ENCODE measurements around the gene WWOX.

The WWOX gene

GRCh38 chr16:79158337-79158736 is 1058.9 kb downstream of the WWOX start:
- in situ Hi-C loops (cut with HindIII; ENCODE audit: low pct_unique_long_range_greater_than_20kb, low sequenced_read_pairs), result no loop called here
- no peak for DNase-seq (ENCODE audit: low read depth in 1 of 2, low spot score in 1 of 2)
- TF ChIP-seq JUND (IDR thresholded peaks at IDR 0.05; ENCODE audit: low read depth), result no peak

- TF ChIP-seq JUND (IDR thresholded peaks at IDR 0.05; ENCODE audit: low read depth), result no peak
- no peak for DNase-seq (ENCODE audit: low read depth in 1 of 2, low spot score in 1 of 2)
- in situ Hi-C loops (cut with HindIII; ENCODE audit: low pct_unique_long_range_greater_than_20kb, low sequenced_read_pairs), result no loop called here
These were observed 1060.0 kb downstream of the WWOX start for GRCh38 chr16:79159261-79160049.

GRCh38 chr16:79162977-79163376 is 1063.5 kb downstream of the WWOX start:
- DNase-seq (ENCODE audit: low read depth in 1 of 2, low spot score in 1 of 2), result no peak
- in situ Hi-C loops (cut with HindIII; ENCODE audit: low pct_unique_long_range_greater_than_20kb, low sequenced_read_pairs), result no loop called here
- no peak for TF ChIP-seq JUND (IDR thresholded peaks at IDR 0.05; ENCODE audit: low read depth)

GRCh38 chr16:79163691-79164387 is 1064.4 kb downstream of the WWOX start:
- DNase-seq (ENCODE audit: low read depth in 1 of 2, low spot score in 1 of 2), result no peak
- in situ Hi-C loops (cut with HindIII; ENCODE audit: low pct_unique_long_range_greater_than_20kb, low sequenced_read_pairs), result no loop called here
- TF ChIP-seq JUND (IDR thresholded peaks at IDR 0.05; ENCODE audit: low read depth), result no peak

DNA sequence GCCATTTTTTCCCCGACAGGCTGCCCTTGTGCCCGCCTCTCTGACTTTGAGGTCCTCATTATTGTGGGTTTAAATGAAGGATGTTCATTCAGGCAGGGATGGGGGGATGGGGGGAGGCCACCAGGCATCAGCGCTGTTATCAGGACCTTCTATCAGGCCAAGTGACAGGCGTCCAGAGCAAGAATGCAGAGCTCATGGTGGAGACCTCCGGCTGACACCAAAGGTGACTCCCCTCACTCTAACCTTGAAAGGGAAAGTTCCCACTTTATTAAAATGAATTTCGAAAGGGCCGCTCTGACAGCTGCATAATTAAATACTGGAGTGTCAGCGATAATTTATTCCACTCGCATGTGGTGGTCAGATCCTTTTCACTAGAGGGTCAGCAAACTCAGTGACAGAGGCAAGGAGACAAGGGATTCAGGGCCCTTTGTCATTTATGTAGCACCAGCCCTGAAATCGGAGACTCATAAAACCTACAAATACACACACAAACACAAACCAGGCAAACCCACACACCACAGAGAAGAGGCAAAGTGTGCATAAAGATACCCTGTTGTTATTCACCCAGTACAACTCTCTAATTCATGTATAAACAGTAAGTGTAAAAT is 1065.0 kb downstream of the WWOX start:
- no peak for DNase-seq (ENCODE audit: low read depth in 1 of 2, low spot score in 1 of 2)
- in situ Hi-C loops (cut with HindIII; ENCODE audit: low pct_unique_long_range_greater_than_20kb, low sequenced_read_pairs), result no loop called here
- TF ChIP-seq JUND (IDR thresholded peaks at IDR 0.05; ENCODE audit: low read depth), result no peak

- in situ Hi-C loops (cut with HindIII; ENCODE audit: low pct_unique_long_range_greater_than_20kb, low sequenced_read_pairs), result no loop called here
- no peak for DNase-seq (ENCODE audit: low read depth in 1 of 2, low spot score in 1 of 2)
- no peak for TF ChIP-seq JUND (IDR thresholded peaks at IDR 0.05; ENCODE audit: low read depth)
These were observed 1065.6 kb downstream of the WWOX start for GRCh38 chr16:79165079-79165478.

- in situ Hi-C loops (cut with HindIII; ENCODE audit: low pct_unique_long_range_greater_than_20kb, low sequenced_read_pairs), result no loop called here
- DNase-seq (ENCODE audit: low read depth in 1 of 2, low spot score in 1 of 2), result no peak
- TF ChIP-seq JUND (IDR thresholded peaks at IDR 0.05; ENCODE audit: low read depth), result no peak
These were observed 1066.1 kb downstream of the WWOX start for GRCh38 chr16:79165506-79165905.

- in situ Hi-C loops (cut with HindIII; ENCODE audit: low pct_unique_long_range_greater_than_20kb, low sequenced_read_pairs), result no loop called here
- no peak for TF ChIP-seq JUND (IDR thresholded peaks at IDR 0.05; ENCODE audit: low read depth)
- DNase-seq (ENCODE audit: low read depth in 1 of 2, low spot score in 1 of 2), result no peak
These were observed 1068.4 kb downstream of the WWOX start for GRCh38 chr16:79167893-79168292.

DNA sequence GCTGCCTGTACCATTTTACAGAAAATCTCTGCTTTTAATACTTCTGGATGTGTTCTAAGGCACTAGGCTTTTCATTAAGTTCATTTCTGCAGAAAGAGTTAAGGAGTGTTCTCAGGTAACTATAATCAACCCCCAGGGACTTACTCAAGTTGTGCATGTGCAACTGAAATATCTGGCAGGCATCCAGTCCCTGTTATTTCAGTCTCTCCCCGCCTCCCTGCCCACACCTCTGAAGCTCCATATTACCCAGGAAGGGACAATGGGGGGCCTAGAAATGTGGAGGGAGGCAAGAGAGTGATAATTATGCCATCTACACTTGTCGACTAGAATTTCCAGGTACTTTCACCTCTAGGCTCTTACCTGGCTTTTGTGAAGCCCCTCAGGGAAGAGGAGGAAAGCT is 1068.9 kb downstream of the WWOX start:
- no peak for TF ChIP-seq JUND (IDR thresholded peaks at IDR 0.05; ENCODE audit: low read depth)
- no peak for DNase-seq (ENCODE audit: low read depth in 1 of 2, low spot score in 1 of 2)
- in situ Hi-C loops (cut with HindIII; ENCODE audit: low pct_unique_long_range_greater_than_20kb, low sequenced_read_pairs), result no loop called here

DNA sequence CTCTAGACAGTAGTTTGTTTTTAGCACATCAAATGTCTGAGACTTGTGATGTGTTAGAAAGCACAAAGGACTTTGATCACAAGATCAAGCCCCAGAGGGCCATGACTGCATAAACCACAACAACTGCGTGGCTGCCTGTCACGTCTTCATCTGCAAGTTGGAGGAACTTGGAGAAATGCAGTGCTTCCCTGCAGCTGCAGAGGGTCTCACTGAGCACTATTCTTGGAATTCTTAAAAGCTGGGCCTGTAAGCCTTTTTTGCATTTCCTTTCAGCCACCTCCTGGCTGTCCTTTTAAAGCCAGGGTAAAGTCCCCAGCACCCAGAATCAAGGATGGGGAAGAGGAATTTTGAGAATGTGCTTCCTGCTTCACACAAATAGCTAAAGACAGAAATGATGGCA is 1069.8 kb downstream of the WWOX start:
- no peak for DNase-seq (ENCODE audit: low read depth in 1 of 2, low spot score in 1 of 2)
- TF ChIP-seq JUND (IDR thresholded peaks at IDR 0.05; ENCODE audit: low read depth), result no peak
- in situ Hi-C loops (cut with HindIII; ENCODE audit: low pct_unique_long_range_greater_than_20kb, low sequenced_read_pairs), result no loop called here

DNA sequence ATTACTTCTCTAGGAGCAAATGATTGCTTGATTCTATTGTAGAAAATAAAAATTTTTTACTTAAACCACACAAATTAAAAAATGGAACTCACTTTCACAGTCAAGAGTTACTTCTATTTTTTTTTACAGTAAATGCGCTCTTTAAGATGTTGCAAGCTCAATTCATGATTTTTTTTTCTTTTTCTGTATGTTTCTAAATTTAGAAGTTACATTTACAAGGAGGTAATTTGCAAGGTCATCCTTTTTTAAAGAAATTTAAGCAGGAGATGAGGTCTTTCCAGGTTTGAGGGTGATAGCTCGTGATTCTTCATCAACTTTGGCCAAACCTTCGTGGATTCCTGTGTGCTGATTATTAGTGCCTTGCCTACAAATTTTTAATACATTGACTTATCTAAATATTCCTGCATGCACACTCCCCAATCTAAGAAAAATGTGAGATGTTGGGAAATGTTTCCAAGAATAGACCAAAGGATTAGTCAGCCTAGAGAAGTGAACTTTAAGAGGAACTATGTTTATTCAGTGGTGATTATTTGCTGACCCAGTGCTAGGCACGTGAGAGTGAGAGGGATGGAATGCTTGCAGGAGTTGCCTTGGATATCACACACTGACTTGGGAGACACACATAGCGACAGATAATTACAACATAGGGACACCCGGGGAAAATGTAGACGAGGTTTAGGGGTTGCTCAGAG is 1071.2 kb downstream of the WWOX start:
- no peak for TF ChIP-seq JUND (IDR thresholded peaks at IDR 0.05; ENCODE audit: low read depth)
- in situ Hi-C loops (cut with HindIII; ENCODE audit: low pct_unique_long_range_greater_than_20kb, low sequenced_read_pairs), result no loop called here
- no peak for DNase-seq (ENCODE audit: low read depth in 1 of 2, low spot score in 1 of 2)

GRCh38 chr16:79171504-79171903 is 1072.0 kb downstream of the WWOX start:
- in situ Hi-C loops (cut with HindIII; ENCODE audit: low pct_unique_long_range_greater_than_20kb, low sequenced_read_pairs), result no loop called here
- TF ChIP-seq JUND (IDR thresholded peaks at IDR 0.05; ENCODE audit: low read depth), result no peak
- DNase-seq (ENCODE audit: low read depth in 1 of 2, low spot score in 1 of 2), result no peak
